Measurements from ENCODE around the gene SNW1.
"Not testable (repeated sequence)": the region's sequence is repeated elsewhere in the genome, so short reads cannot be mapped to it uniquely, and the experiment has no call there.

SNW1 gene

GRCh38 chr14:77747425-77747824, 13.5 kb downstream of the SNW1 start:
- DNase-seq = not testable (repeated sequence)

DNA sequence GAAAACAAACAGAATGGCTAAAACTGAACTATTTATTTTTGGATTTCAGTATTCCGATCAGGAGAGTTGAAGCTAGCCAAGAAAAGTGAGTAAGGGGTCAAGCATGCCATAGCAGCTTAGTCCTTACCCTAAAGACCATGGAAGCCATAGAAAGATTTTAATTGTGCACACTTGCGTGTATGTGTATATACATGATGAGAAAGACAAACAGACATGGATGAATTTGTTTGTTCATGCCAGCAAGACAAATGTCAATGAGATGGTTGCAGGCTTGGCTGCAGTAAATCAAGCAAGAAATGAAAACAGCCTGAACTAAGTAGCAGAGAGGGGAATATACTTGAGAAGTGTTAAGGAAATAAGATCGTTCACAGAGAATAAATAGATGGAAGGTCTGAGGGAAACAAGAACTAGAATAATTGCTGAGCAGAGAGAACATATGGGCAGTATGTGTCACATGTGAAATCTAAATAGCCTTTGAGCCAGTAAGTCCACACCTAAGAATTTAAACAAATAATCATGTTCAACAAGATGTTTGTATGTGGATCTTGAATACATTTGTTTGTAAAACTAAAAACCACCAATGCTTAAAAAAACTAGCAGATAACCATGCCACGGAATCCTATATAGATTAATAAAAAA, 14.8 kb downstream of the SNW1 start:
- DNase-seq = no peak

DNA sequence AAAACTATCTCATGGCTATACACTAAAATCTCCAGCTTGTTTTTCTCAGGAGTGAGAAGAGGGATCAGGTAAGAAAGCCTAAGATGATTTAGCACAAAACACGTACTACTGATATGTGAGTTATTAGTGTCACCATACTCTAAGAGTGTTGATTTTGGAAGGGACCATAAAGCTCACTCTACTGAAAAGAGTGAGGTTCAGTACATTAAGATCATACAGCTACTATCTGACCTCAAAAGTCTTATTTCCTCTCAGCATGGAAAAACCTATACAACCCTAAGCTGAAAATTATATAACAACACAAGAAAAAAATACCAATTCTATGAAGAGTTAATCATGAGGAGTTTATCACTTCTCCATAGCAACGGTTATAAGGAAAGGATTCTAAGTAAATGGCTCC, 19.5 kb downstream of the SNW1 start:
- no peak for DNase-seq

GRCh38 chr14:77738559-77739250, 22.3 kb downstream of the SNW1 start:
- no peak for DNase-seq

- DNase-seq = no peak
These were observed 29.9 kb downstream of the SNW1 start for GRCh38 chr14:77730976-77731497.

DNA sequence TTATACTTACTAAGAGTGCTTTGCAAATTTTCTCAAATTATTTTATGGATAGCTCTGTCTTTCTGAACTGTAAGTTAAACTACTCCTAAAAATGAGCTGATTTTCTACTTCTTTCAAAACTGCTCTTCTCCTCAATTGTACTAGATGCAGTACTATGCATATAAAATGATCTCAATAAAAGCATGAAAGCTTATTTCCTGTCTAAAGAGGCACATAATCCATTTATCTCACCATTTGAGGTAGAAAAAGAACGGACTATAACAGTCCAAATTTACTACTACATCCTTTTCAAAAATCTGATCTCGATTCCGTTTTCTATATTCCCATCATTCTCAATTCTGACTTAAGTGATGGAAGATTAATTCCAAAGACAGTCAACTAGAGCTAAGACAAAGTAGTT, 38.7 kb downstream of the SNW1 start:
- no peak for DNase-seq

DNA sequence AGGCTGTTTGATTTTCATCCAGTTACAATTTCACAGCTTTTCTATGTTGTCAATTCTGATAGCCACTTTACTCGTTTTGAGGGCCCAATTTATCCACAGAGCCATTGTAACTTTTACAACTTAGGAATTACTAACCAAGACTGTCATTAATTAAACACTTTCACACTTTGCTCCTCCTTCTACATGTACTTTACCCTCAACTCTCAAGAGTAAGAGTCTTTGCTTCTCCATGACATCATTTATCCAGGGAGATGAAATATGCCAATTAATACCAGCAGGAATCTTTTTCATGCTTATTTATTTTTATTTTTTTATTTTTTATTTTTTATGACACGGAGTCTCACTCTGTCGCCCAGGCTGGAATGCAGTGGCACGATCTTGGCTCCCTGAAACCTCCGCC, 39.5 kb downstream of the SNW1 start:
- DNase-seq = no peak

DNA sequence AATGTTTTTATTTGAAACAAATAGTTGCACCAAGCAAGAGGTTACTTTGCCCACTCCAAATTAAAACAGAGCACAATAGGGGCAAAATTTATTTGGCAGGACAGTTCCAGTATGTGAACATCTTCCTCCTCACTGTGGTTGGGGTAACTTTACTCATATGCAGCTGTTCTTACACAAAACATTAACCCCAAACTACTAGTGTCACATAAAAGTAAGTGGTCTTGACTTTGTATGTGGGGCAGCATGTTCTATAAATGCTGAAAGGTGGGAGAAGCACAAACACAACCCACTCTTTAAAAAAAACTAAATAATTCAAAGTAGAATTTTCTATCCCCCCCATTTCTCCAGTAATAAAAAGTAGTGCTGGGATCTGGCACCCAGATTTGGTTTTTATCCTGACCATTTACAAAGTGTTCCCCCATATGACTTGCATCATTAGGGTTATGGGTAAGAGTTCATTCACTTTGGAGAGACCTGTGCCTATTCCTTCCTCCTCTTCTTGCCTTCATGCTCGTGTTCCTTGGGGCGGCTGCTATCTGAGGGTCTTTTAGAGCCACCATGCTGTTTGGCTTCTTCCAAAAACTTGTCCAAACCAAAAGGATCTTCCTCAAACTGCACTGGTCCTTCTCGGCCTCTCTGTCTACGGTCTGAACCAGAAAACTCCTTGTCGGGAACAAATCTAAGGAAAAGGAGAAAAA, 43.2 kb downstream of the SNW1 start:
- DNase-seq = no peak

- no peak for DNase-seq
These were observed 46.0 kb downstream of the SNW1 start for GRCh38 chr14:77714926-77715325.

- DNase-seq = no peak
These were observed 50.6 kb downstream of the SNW1 start for GRCh38 chr14:77710364-77710763.

DNA sequence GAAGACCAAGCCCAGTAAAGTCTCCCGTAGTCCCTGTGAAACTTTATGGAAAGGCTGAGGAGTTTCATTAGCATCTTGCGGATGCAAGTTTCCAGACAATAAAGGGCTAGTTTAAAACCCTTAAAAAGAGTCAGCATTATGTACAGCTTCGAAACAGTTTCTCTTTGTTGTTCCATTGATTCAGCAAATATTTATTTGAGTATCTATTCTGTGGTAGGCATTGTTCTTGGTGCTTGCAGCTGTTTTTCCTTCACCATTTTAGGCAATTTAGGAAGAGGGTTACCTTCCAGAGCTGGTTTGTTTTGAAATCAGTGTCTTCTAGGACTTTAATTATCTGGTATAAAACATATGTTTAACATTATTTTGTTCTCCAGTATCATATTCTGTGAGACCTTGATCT, 51.5 kb downstream of the SNW1 start:
- no peak for DNase-seq

- no peak for DNase-seq
These were observed 52.2 kb downstream of the SNW1 start for GRCh38 chr14:77708749-77709148.

DNA sequence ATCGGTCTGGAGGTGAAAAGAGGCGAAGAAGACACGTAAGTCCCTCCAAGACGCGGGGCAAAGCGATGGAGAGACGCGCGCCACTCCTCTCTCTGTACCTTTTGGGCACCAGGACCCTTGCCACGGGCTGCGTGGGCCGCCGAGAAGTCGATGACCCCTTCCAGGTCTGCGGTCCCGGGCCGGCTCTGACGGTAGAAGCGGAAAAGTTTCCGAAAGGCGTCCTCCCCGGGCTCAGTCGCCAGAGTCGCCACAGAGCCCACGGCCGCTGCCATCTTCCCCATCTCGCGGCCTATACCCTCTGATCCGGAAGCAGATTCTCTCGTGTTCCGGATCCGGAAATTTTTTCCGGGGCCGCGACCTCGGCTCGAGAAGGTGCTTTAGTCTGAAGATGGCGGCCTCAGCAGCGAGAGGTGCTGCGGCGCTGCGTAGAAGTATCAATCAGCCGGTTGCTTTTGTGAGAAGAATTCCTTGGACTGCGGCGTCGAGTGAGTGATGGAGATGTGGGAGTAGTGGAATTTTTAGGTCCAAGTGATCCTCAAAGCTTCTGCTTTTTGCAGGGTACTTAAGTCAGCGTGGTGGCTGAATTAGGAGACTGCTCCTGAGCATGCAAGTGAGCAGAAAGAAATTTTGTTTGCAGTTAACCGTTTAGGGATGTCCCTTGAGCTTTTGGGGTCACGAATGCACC, 53.1 kb downstream of the SNW1 start, which contains the start of the genes ALKBH1 and SLIRP:
Gene ALKBH1 (minus strand): TSS at position 300 of the 685 bp plus-strand sequence. CDS start 19 bp downstream, at position 281.
Gene SLIRP (plus strand): TSS at position 380 of the 685 bp plus-strand sequence. CDS start 9 bp downstream, at position 389.
- DNase-seq = peak; percentile 91

- DNase-seq = peak; percentile 35 to 52
These were observed 53.6 kb downstream of the SNW1 start for GRCh38 chr14:77707355-77707723.

DNA sequence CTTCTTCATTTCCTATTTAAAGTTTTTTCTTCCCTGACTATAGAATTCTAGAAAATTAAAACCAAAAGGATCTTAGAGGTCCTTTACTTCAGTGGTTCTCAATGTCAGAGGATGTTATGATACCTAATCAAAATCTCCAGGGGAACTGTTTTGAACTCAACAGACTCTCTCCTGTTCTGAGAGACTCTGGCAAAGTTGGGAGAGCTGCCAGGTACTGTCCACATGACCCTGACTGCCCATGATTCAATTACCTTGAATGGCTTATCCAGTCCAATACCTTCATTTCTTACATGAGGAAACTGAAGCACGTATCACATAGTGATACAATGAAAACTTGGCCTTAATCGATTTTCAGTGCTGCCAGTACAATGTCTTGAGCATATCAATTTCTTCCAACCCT, 69.7 kb downstream of the SNW1 start:
- DNase-seq = no peak

DNA sequence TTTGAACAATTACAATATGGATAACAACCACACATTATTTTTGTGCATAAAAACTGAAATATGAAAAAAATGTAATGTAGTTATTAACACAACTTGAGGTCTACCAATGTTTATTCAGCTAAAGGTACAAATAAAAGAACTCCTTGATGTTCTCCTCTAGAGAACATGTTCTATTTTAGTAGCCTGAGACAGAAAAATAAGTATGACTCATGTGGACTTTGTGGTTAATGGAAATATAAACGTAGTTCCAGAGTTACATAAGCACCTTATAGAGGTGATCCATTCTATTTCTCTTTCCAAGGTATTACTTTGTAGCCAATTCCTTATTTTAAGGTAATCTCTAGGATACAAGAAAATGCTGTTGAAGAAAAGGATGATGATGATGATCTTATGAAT, 78.8 kb downstream of the SNW1 start:
- no peak for DNase-seq

DNA sequence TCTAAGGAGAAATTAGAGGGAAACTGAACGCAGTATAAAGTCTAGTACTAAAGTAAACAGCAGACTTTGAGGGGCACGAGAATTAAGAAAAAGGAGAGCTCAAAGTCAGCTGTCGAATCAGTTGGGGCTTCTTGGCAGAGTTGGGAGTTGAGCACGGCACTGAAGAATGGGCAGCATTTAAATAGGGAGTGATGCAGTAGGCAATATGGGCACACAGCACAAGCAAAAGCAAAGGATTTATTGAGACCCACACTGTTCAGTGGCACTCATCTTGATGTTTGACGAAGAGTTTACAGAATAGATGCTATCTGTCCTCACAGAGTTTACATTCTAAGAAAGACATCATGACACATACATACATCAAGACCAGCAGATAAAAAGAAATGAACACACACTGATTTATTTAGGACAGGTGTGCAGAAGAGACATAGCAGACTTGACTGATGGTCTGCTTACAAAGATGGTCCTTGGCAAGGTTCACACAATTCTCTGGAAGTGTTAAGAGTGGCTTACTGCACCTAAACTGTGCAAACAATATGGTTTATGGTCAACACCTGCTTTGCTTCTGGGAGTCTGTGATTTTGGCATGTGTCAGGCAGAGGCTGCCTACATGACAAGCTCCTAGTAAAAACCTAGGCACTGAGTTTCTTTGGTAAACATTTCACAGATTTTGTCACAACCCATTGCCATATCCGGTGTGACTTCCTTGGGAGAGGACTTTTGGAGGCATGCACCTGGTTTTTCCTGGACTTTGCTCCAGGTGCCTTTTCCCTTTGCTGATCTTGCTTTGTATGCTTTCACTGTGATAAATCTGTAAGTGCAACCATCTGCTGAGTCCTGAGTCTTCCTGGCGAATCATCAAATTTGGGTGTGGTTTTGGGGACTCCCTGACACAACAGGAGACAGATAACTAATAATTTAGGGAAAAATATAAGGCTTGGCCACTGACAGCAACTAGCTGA, 79.5 kb downstream of the SNW1 start:
- no peak for DNase-seq

- DNase-seq = no peak
These were observed 86.0 kb downstream of the SNW1 start for GRCh38 chr14:77674931-77675330.

GRCh38 chr14:77673193-77673592, 87.8 kb downstream of the SNW1 start:
- no peak for DNase-seq
